ENCODE results near the gene WWP2.
"Not testable (repeated sequence)": the region's sequence is repeated elsewhere in the genome, so short reads cannot be mapped to it uniquely, and the experiment has no call there.

Gene WWP2

DNA sequence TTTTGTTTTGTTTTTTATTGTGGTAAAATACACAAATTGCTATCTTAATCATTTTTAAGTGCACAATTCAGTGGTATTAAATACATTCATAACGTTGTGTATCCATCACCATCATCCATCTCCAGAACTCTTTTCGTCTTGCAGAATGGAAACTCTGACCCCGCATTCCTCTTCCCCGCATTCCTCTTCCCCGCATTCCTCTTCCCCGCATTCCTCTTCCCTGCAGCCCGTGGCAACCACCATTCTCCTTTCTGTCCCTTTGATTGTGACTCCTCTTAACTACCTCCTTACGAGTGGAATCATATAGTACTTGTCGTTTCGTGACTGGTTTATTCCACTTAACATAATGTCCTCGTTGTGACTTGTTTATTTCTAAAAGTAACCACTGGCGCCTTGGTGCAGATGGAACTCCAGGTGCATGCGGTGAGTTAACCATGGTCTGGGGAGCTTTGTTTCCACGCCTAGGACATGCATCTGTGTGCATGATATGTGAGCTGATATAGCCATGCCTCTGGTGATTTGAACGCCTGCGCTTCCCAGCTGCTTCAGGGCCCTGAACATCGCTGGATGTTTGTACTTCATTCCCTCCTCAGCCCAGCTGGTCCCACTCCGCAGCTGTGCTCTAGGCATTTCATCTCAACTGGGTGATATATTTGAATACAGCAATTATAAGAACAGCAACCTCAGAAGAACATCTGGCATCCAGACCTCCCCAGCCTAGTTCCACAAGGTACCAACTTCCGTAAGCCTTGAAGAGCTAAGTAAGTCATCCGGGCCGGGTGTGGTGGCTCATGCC lies 181.3 kb downstream of the WWP2 start:
- DNase-seq (ENCODE audit: low read depth) = not testable (repeated sequence)

DNA sequence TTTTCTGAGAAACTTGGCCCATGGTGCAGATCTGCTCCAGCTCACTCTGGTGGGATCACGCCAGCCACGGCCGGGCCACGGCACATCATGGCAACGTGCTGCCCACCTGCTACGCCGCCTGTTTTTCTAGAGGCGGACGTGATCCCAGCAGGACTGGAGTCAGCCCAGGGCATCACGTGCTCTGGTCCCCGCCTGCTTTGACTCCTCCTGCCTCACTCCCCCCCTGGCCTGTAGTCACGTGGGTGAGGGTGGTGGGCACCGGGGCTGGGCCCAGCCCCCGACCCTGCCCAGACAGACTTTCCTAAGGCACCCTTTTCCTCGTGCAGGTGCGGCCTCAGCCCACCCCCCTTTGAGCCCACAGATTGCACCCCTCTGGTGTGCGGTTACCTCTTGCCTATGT lies 188.3 kb downstream of the WWP2 start:
- not testable (repeated sequence) for DNase-seq (ENCODE audit: low read depth)

DNA sequence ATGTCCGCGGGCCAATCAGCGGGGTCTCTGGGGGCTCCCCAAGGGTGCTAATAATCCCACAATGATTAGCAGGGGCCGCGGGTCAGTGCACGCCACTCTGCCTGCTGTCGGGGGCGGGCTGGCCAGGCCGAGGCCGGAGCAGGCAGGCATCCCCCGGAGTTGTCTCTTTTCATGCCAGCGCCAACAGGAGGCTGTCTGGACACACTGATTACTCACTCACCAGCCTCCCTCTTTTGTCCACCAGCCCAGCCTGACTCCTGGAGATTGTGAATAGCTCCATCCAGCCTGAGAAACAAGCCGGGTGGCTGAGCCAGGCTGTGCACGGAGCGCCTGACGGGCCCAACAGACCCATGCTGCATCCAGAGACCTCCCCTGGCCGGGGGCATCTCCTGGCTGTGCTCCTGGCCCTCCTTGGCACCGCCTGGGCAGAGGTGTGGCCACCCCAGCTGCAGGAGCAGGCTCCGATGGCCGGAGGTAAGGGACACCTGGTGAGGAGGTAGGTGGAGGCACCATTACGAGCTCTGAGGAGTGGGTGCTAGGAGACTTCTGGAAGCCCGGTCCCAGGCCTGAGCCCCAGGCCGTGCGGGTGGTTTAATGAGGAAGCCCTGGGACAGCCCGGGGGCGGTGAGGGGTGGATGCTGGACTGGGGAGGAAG lies 189.0 kb downstream of the WWP2 start, which contains the start of gene CLEC18A:
TSS of gene CLEC18A (plus strand) at position 318 of the 655 bp plus-strand sequence. CDS start at position 351, 33 bp downstream.
- not testable (repeated sequence) for DNase-seq (ENCODE audit: low read depth)

DNA sequence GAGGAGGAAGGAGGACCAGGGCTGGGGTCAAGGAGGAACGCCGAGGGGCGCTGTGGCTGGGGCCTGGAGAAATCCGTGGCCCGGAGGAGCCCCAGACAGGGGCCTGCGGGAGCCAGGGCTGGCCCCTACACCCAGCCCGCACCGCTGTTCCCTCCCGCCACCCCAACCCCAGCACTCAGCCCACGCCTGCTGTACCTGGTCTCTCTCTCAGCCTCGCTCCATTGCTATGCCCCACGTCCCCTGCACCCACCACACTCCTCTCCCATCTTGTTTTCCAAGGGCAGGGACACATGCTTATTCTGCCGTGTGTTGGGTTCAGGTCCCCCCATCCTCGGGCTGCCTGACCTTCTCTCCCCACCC lies 189.5 kb downstream of the WWP2 start:
- not testable (repeated sequence) for DNase-seq (ENCODE audit: low read depth)

DNA sequence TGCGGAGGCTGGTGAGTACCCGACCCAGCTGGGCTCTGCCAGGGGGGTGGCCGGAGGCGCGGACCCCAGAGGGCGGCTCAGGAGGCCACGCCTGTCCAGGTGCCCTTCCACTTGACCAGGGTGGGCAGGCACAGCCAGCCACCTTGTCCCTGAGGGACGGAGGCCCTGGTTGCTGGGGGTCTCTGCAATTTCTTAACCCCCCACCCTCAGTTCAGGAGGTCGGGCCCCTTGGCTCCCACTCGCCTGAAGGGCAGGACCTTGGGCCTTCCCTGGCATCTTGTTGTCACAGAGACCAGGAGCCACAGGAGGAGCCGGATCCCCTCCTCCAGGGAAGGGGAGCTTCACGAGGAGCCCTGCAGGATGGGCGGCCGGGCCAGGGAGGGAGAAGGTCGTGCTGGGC lies 190.0 kb downstream of the WWP2 start:
- not testable (repeated sequence) for DNase-seq (ENCODE audit: low read depth)

DNA sequence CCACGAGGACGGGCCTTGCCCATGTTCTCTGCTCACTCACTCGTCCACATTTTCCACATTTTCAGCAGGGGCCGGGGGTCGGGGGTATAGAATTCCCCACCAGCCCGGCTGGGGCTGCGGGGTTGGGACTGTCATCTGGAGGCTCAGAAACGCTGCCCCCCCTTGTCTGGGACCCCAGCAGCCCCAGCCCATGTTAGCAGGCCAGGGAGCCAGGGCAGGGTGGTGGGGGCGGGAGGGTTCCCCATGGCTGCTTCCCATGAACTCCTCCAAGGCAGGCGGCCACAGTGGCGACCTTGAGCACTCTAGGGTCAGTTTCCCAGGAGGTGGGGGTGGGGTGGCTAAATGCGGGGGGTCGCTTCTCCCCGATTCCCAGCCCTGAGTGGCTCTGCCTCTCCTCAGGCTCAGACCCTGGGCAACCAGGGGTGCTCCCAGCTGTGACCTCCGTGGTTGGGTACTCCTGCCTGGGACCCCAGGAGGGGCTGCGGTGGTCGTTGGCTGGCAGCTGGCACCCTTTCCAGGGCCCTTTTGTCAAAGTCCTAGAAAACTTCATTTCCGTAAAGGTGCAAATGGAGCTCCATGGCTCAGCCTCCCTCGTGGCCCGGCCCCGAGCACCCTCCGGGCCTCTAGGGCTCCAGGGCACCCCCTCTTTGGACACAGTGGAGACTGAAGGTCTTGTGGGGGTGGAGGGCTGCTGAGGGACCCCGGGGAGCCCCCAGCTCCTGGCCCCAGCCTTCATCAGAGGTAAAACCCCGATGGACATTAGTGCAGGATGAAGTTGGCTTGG lies 190.6 kb downstream of the WWP2 start:
- DNase-seq (ENCODE audit: low read depth) = not testable (repeated sequence)

DNA sequence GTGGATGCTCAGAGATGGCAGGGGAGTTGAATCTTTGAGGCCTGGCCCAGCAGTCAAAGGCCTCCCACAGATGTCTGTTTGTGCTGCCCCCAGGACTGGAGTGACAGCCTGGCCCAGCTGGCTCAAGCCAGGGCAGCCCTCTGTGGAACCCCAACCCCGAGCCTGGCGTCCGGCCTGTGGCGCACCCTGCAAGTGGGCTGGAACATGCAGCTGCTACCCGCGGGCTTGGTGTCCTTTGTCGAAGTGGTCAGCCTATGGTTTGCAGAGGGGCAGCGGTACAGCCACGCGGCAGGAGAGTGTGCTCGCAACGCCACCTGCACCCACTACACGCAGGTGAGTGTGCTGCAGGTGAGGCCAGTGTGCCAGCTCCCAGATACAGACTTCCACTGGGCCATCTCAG lies 192.1 kb downstream of the WWP2 start:
- not testable (repeated sequence) for DNase-seq (ENCODE audit: low read depth)

DNA sequence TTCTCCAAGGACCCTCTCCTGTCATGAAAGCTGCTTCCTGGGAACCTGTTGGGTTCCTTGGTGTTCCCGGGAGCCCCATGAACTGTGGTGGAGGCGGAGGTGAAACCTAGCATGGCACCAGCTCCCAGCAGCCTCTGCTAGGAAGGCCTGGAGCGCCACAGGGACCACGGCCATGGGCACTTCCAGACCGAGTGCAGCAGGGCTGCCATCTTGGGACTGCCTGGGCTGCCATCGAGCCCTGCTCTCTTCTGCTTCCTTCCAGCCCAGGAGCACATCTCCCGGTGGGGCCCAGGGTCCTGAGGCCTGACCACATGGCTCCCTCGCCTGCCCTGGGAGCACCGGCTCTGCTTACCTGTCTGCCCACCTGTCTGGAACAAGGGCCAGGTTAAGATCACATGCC lies 201.2 kb downstream of the WWP2 start:
- not testable (repeated sequence) for DNase-seq (ENCODE audit: low read depth)

DNA sequence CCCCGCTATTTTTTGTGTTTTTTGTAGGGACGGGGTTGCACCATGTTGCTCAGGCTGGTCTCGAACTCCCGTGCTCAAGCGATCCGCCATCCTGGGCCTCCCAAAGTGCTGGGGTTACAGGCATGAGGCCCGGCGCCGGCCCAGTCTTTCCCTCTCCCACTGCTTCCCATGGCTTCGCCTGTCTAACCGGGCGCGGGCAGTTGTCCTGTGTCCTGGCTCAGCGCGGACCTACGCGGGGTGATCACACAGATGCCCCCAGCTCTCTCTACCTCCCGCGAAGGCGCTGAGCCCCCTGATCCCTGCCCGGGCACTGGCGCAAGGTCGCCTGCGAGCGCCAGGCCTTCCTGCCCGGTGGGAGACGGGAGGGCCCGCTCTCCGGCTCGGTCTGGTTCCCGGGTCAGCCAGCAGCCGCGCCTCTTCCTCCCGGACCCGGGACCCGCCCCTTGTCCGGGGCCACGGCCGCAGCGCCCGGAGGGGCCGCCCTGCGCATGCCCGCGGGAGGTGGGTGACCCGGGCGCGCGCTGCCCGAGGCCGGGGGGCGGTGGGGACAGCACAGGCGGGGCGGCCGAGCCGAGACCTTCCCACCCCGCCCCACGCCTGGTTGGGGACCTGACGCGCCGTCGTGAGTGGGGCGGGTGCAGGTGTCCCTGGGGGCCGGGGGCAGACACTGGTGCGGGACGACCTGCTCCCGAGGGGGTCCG lies 203.0 kb downstream of the WWP2 start:
- not testable (repeated sequence) for DNase-seq (ENCODE audit: low read depth)

DNA sequence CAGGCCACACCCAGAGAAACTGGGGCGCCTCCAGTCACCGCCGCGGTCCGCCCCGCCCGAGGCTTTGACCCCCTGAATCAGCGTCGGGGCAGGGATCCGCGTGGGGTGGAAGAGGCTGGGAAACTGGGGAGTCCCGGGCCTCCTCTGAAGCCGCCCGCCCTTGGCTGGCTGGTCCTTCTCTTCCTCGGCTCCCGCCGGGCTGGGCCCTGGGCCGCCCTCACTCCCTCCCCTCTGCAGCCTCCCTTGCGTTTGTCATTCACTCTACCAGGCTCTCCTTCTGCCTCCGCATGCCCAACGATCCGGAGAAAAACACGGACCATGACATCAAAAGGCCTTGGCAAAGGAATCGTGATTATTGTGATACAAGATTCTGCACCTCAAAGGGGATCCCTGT lies 203.5 kb downstream of the WWP2 start:
- not testable (repeated sequence) for DNase-seq (ENCODE audit: low read depth)

DNA sequence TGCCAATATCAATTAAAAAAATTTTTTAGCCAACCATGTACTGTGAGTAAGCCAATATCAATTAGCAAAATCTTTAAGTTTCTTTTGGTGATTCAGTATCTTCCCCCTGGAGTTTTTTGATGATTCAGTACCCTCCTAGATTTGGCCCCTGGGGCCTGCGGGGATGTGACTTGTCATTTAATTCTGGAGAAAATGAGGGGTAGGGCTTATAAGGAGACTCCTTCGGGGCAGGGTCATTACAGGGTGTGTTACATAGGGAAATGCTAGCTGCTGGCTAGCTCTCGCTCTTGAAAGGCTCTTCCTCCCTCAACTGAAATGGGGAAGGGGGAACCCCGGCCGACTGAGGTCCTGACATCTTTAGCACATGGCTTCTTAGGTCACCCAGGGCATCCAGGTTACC lies 205.6 kb downstream of the WWP2 start:
- DNase-seq (ENCODE audit: low read depth) = not testable (repeated sequence)

DNA sequence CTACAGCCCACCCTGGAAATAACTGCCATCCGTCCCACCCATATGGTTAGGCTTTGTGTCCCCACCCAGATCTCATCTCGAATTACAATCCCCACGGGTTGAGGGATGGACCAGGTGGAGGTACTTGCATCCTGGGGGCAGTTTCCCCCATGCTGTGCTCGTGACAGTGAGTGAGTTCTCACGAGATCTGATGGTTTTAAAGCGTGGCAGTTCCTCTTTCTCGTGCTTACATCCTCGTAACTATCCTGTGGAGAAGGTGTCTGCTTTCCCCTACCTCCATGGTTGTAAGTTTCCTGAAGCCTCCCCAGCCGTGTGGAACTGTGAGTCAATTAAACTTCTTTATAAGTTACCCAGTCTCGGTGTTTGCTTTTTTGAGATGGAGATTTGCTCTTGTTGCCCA lies 206.0 kb downstream of the WWP2 start:
- DNase-seq (ENCODE audit: low read depth) = not testable (repeated sequence)

DNA sequence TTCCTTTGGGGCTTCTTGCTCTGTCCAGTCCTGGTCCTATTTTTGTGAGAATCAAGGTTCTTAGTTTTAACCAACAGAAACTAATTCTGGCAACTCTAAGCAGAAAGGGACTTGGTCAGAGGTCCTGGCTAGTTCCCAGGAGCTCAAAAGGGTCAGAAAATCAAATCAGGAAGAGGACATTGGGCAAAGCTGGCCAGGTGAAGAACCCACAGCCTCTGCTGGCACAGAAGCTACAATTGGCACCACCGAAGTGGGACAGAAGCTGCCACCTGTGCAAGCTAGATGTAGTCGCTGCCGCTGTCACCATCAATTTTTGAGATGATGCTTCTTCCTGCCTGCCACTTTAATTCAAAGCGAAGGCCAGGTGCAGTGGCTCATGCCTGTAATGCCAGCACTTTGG lies 207.5 kb downstream of the WWP2 start:
- DNase-seq (ENCODE audit: low read depth) = not testable (repeated sequence)

DNA sequence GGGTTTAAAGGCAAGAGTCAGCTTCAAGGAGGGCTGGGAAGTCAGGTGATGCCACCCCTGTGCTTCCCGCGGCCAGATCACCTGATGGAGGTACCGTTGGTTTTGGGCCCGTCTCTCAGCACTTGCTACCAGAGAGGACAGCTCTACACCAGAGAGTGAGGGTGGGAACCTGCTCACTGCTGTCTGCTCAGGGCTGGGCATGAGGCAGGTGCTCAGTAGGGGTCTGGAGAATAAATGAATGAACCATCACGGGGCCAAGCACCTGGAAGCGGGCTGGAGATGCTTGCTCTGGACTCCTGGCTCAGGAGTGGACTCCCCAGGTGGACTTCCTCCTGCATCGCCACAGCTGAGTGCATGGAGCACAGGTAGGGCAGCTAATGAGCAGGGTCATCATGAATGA lies 210.0 kb downstream of the WWP2 start:
- not testable (repeated sequence) for DNase-seq (ENCODE audit: low read depth)

DNA sequence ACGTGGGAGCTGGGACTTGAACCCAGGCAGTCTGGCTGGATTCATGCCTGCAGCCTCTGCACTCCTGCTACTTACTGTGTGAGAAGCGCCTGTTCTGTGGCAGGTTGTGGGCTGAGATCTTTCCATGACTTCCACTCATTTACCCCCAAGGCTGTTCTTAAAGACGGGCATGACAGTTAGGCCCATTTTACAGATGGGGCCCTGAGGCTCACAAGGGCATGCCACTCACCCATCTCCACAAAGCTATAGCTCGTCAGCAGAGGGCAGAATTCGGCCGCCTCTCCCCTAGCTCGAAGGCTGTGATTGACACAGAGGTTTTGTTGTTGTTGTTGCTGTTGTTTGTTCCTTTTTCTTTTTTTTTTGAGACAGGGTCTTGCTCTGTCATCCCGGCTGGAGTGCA lies 210.8 kb downstream of the WWP2 start:
- not testable (repeated sequence) for DNase-seq (ENCODE audit: low read depth)

DNA sequence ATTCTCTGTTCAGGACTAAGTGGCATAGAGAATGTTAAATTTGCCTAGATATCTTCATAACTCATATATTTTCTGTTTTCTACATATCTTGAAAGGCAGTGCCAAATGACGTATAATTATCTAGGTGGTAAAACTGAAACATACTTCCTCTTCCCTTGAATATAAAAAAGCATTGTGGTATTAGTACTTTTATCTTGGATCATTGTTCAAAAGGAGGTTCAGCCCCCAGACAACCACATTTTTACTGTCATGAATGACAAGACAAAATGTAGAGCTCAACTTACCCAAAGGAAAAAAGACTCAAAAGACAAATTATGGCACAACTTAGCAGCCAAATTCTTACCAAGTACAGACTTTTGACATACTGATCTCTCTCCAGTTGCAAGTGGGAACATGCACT lies 223.1 kb downstream of the WWP2 start:
- not testable (repeated sequence) for DNase-seq (ENCODE audit: low read depth)
